RCC 7860 (cell line): Measurements from ENCODE around the gene ADAM19.

Experiments
- DNase-seq: peaks from one replicate; pipeline ENCODE4 v3.0.0-alpha.2; 2015; ENCODE audit warnings: low spot score
- FAIRE-seq: peaks from 2 replicates; lab custom pipeline; 2012; peaks lifted over from hg19 to GRCh38; lab: Jason Lieb, UNC

The ADAM19 gene

DNA sequence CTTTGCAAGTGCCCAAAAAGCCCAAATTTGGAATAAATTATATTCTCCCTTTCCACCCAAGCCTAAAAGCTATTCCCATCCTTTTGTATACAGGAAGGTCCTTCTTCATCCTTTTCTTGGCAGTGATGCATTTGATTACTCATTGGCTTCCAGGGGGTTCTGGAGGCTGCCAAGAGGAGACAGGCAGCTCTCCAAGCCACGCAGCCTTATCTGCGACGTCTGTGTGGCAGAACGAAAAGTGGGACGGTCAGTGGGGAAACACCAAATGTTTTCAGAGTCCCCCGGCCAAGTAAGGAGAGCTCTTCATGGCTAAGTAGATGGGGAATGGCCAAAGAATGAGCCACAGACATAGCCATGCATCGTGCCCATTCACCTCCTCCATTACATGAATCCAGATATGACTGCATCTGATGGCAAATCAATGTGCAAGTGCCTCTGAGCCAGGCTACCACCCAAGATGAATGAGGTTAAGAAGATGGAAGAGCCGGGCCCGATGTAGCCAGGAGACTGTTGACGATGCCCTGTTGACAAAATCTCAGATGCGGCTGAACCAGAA lies 12.1 kb downstream of the ADAM19 start:
- DNase-seq (peak; percentile 18), FAIRE-seq (no peak)

DNA sequence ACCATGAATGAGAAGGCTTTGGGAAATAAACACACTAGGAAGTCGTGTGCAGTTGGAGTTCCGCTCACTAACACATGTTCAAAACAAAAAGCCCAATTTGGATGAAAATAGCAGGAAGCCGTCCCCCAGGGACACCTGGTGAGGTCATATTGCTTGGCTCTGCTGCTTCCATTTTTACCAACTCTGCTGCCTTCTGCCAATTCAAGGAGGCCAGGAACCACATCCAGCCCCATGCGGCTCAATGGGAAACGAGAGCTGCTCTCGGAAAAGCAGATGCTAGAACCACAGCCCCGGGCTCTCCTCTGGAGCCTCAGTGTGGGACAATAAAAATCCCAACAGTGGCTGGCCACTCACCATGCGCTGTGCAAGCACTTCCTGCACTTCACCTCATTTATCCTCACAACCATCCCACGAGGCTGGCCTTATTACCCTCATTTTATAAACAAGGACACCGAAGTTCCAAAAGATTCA lies 13.4 kb downstream of the ADAM19 start:
- FAIRE-seq (no peak), DNase-seq (no peak)

DNA sequence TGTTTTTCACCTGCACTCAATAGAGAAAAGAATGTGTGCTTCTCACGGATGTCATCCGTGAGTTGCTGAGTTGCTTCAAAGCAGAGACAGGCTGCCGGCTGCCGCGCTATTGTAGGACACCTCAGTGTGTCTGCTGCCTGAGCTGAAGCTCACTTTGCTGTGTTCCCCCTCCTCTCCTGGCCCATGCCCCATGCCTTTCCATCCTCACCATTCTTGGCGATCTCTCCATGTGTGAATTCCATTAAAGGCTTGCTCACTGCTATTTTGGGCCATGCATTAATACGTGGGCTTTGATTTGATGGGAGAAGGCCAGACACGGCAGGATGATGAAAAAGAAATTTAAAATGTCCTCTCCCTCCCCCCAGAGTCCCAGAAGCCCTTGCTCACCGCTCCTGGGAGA lies 14.5 kb downstream of the ADAM19 start:
- DNase-seq (no peak), FAIRE-seq (no peak)

DNA sequence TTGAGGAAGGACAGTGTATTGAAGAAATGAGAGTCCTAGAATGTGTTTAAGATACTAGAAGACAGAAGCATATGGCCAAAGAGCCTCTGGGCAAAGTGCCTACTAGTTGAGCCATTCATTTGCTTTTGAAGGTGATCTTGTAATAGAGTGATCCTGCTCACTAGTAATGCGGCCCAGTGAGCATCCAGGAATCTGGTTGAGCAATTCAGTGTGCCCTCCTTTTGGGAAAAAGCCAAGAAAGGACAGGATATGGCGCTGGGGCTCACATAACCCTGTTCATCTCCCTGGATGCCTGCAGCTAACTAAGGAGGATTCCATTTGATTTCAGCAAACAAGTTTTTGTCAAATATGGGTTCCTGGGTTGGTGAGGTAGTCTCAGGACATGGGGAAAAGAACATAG lies 16.3 kb downstream of the ADAM19 start:
- DNase-seq = peak; percentile 82
- peak; percentile 92 for FAIRE-seq

DNA sequence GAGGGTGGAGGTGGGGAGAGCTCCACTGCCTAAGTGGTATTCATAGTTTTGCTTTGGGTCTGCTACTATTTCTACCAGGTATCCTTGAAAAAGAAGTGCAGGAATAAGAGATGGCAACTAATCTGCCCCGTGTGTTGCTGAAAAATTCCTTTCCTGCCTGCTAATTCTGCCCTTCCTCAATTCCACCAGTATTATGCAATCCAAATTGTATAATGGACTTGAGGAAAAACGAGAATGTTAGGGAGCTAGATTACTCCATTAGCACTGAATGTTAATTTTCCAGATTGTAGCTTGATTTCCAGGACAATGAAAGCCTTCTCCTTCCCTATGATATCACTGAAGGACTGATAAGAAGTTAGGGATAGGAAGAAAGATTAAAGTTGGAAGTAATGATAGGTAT lies 16.9 kb downstream of the ADAM19 start:
- no peak for FAIRE-seq
- DNase-seq = no peak

DNA sequence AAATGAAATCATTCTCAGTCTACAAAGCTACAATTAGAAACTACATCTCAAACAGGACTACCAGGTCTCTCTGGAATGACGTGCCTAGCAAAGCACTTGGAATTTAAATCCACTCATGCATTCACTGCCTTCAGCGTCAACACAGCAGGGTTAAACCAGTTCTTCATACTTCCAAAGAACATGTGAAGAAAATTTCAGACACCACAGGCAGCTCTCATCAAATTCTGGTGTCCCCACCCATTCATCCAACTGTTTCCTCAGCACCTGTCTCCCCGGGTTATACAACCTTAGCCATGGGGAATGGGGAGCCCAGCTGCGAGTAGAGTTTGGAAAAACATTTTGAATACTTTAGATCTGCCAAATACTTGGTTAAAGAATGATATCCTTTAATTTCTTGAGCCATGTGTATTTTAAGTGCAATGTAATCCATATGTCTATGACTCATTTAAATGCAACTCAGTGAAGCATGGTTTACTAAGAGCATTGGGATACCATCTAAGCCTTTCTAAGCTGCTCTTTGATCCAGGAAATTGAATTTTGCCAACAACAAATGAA lies 17.5 kb downstream of the ADAM19 start:
- FAIRE-seq (peak; percentile 86), DNase-seq (peak; percentile 72)

DNA sequence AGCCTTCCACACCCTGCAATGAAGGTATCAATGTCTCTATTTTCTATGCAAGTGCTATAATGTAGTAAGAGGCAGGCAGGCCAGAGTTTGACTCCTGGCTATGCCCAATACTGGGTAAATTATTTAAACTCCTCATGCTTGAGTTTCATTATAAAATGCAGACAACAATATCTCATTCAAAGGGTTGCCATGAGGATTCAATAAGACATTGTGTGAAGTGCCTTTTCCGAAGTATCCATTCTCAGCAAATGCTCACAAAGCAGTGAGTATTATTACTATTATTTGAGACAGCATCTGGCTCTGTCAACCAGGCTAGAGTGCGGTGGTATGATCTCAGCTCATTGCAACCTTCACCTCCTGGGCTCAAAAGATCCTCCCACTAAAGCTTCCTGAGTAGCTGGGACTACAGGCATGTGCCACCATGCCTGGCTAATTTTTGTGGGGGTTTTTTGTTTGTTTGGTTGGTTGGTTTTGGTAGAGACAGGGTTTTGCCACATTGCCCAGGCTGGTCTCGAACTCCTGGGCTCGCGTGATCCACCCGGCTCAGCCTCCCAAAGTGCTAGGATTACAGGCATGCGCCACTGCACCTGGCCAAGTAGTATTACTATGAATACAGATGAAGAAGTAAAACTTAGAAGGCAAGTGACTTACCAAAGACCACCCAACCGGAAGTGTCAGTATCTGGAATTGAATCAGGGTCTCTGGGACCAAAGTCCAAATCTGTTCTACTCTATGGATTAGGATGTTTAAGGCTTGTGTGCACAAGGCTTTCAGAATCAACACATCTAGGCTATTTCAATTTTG lies 18.8 kb downstream of the ADAM19 start:
- DNase-seq (no peak), FAIRE-seq (no peak)

DNA sequence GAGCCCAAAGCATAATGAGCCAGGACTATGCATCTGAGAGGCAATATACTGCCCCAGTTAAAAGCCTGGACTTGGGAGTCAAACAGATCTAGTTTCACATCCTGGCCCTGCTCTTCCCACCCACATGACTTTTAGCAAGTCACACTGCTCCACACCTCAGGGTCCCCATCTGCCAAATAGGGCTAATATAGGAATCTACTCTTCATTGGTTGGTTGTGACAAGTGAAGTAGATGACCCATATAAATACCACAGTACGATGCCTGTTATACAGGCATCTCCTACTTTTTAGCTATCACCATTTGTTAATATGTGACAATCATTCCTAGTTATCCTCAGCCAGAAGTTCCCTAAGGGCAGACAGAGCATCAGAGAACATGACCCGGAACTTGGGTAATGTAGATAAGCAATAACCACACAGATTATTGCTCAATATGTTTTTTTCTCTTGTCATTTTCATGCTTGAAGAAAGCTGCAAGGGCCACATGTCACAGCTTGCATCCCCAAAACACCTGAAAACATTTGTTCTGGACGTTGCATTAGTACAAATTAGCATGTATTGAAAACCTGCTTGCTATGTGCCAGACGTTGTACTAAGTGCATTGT lies 20.4 kb downstream of the ADAM19 start:
- no peak for DNase-seq
- no peak for FAIRE-seq

DNA sequence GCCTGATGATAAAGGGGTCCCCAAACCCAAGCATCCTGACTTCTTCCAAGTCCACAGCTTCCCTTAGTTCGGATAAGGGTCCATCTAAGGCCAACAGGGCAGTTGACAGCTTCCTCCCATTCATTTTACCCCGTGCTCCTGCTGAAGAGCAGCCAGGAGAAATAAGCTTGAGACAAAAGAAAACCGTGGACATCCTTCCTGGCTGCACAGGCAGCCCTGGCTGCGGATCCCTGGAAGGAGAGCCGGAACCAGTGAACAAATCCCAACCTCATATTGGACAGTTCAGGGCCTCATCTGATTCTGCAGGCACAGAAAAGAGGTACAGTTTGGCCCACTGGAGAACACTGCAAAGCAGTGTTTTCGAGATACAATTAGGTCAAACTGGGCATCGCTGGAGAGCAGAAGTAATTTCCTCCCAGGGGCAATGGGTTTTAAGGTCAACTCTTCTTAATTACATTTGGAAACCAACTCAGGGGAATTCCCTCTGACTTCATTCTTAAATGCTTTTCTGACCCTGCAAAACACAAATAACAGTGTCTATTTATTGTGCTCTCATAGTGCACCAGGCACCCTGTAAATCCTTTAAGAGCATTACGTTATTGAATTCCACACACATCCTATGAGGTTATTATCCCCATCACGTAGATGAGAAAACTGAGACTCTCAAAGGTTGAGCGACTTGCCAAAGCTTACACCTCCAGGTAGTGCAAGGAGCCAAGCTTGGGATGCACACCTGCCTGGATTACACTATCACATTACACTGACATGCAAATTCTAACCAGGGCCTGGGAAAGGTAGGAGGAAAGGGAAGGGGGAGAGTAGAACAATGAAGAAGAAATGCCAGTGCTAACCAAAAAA lies 21.2 kb downstream of the ADAM19 start:
- no peak for FAIRE-seq
- DNase-seq = no peak

DNA sequence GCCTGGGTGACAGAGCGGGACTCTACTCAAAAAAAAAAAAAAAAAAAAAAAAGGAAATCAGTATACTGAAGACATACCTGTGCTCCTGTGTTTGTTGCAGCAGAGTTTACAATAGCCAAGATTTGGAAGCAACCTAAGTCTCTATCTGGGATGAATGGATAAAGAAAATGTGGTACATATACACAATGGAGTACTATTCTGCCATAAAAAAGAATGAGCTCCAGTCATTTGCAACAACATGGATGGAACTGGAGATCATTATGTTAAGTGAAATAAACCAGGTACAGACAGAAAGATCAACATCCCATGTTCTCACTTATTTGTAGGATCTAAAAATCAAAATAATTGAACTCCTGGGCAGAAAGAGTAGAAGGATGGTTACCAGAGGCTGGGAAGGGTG lies 22.9 kb downstream of the ADAM19 start:
- DNase-seq = no peak
- FAIRE-seq = no peak

DNA sequence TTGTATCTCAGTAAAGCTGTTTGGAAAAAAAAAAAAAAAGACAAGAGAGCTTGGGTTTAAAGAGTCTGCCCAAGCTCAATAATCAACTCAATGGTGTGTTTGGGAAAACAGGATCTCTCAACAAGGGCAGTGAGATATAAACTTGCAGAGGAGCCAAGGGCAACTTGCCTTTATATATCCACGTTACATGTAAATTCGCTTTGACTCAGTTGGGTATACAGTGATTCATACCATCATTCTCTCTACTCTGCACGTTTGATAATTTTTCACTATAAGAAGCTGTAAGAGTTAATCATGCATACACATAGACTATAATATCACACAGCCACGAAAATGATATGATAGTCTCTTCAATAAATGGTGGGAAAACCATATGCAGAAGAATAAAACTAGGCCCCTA lies 24.9 kb downstream of the ADAM19 start:
- DNase-seq (no peak), FAIRE-seq (no peak)

DNA sequence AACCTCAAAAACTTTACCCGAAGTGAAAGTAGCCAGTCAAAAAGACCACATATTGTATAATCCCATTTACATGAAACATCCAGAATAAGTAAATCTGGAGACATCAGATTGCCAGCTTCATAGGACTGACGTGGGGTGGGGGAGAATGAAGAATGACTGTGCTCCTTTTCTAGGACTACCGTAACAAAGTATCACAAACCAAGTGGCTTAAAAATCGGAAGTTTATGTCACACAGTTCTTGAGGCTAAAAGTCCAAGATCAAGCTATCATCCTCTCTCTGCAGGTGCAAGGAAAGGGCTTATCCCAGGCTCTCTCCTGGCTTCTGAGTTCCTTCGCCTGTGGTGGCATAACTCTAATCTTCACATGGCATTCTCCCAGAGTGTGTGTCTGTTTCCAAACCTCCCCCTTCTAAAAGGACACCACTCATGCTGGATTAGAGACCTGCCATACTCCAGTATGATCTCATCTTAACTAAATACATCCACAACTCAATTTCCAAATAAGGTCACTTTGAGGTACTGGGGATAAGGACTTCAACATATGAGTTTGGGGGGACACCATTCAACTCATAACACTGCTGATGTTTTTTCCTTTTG lies 25.5 kb downstream of the ADAM19 start:
- FAIRE-seq = no peak
- DNase-seq = no peak

DNA sequence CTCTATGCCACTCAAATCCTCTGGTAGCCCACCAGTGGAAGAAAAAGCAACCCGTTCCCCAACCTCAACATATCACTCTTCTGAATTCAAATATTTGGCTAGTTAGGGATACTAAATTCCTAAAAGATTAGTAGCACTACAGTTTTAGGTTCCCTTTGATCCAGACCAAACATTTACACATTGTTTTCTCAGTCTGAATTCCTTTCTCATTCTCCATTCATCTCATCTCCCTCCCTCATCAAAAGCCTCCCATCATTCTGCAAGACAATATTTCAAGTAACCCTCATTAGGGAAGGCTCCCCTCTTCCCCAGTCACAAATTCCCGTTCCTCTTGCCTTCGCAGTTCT lies 26.3 kb downstream of the ADAM19 start:
- FAIRE-seq = no peak

DNA sequence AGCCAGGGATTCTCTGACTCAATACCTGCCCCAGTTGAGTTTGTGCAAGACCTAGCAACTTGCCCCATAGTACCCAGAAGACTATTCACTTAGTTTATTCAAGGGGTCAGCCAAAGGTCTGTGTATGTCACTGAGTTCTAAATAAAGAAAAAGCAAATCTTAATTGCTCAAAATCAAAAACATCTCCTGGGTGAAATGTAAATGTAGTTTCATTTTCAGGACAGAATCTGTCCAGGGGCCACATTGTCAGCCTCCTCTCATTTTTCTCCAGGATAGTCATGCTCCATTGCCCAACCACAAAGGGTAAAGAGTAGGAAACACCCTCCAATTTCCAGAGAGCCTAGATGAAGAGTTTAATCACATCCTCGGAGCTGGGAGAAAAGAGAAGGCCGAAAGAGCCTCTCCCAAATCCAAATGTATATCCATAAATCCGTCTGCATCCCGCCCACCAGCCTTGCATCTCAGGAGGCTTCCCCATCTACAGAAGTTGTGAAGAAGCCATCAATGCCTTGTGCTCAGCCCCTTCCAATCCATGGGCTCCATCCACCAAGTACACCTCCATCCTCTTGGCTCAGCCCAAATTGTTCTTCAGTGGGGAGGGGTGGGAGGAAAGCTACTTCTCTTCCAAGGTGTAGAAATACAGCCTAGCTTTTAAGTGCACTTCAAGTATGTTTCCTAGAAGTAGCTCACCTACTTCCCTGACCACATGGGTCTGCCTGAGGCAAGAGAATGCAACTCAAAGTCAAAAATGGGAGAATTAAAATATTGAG lies 26.9 kb downstream of the ADAM19 start:
- peak; percentile 88 for FAIRE-seq
- peak; percentile 77 for DNase-seq

More for the DNA sequence above, 26.3 kb downstream of the ADAM19 start:
- peak; percentile 30 for DNase-seq

DNA sequence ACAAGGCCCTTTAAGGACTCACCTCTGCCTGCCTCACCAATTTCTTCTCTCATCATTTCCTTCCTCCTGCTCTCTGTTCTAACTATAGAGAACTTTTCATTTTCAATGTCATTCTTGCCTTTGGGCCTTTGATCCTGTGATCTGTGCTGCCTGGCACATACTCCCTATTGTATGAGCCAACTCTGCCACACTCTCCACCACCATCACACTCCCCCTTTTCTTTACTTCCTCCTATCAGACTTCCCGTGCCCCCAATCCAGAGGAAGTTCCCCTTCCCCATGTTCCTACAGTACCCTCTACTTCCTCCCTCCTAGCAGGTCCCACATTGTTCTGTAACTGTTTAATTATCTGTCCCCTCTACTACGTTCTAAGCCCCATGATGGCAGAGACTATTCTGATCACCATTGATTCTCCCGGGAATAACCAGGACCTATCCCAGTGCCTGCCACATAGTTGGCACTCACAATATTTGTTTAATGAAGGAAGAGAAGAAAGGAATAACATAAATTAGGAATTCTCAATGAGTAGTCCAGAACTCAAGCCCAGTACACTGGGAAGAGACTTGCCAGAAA lies 27.5 kb downstream of the ADAM19 start:
- FAIRE-seq (no peak), DNase-seq (no peak)

DNA sequence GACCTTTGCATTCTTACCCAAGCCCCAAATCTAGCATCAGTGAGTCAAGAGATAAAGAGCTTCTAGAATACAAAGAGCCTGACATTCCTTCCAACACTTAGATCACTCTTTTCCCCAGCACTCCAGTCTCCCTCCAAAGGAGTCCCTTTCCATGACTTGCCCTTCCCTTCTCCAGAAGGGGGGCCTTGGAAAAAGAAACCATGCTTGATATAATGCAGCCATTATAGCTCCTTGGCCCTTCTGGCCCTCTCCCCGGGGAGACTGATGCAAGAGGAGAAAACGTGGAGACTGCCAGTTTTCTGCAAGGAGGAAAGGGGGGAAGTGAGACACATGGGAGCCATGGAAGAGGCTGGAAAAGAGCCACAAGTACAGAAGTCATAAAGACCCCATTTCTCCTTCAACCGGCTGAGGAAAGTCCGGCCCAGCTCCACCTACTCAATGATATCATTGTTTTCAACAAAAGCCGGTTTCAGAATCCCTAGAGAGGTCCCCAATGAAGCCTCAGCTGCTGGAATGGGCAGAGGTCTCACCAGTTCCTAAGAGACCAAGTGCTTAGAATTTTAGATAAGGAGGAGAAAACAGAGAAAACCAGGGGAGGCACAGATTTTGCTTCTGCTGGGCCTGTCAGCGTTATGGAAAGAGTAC lies 29.0 kb downstream of the ADAM19 start:
- DNase-seq (no peak), FAIRE-seq (no peak)

DNA sequence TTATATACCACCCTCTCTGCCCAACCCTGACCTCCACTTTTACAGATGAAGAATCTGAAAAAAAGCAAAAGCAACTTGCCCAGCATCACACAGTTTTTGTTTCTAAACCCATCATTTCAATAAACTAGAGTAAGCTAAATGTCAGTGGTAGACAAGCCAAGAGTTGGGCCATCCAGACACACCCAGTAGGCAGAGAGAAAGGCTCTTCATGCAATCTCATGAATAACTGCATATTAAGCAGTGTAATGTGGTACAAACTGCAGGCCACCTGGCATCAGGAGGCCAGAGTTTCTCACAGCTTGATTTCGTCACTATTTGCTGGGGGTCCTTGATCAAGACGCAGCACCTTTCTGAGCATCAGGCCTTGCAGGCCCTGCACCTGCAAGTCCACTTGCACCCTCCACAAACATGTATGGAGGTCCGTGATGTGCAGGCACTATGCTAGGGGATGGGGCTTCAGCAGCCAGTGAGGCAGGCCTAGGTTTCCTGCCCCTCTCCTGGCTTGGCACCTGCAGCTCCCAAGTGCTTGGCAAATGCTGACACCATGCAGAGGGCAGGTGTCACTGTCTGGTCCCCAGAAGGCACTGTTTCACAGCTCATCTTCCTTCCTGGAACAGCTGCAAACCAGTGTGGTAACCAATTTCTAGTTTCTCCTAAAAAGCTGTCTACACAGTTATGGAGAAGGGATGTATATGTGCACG lies 29.8 kb downstream of the ADAM19 start:
- FAIRE-seq (no peak), DNase-seq (no peak)

DNA sequence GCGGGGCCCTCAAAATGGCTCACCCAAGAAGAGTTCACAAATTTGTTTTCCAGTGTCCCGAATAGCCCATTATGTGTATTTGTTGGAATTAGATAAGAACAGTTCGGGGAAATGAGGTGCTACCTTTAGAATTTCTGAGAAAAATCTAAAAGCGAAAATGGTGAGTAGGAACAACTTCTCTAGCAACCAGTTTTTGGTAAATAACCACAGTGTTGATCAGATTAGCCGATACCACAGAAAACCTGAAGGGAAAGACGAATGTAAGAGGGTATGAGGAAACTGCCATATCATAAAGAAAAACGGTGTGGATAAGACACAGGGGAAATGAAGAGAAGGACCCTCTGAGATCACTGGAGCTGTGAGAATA lies 31.0 kb downstream of the ADAM19 start:
- DNase-seq (no peak), FAIRE-seq (no peak)
